A549 (cell line): Measurements from ENCODE around the gene CD101. TPM values are rescaled to one million over a fixed set of nuclear protein-coding genes. Genes with fewer than 3 reads are reported as not detected.

Experiments used
- ATAC-seq, 2 experiments: fragments of 200-7000 bp in 1 of 2; fragments of >200 bp in 1 of 2; cut with Nextera tagmentation in 1 of 2; cut with Tn5 transposase in 1 of 2; 3 replicates each; pipeline versions ENCODE4 v1.8.0 to v1.9.1; 2018 to 2020; ENCODE audit warnings: mild to moderate bottlenecking in 1 of 2, moderate library complexity in 1 of 2
- CTCF ChIA-PET: fragments of 300-600 bp; sonication (Branson Sonifier 250); formaldehyde crosslinking; extraction: SDS; loops from one replicate; lab custom pipeline; 2021; ENCODE audit warnings: antibody characterized with exemption, inconsistent platforms; lab: Yijun Ruan, JAX
- POLR2A ChIA-PET: fragments of 350-600 bp; formaldehyde crosslinking; extraction: SDS; loops from one replicate; lab custom pipeline; 2021; ENCODE audit warnings: antibody characterized with exemption, inconsistent platforms; lab: Yijun Ruan, JAX
- DNase-seq, 2 experiments: peaks; one replicate each; pipeline versions ENCODE4 v3.0.0 to v3.0.0-alpha.2; 2011 to 2016; ENCODE audit warnings: low read depth in 1 of 2, low spot score in 1 of 2
- FAIRE-seq: peaks from 2 replicates; lab custom pipeline; 2011; peaks lifted over from hg19 to GRCh38; lab: Jason Lieb, UNC
- H3K27ac ChIP-seq, 2 experiments: fragments of >200 bp; sonication (Bioruptor Twin); formaldehyde crosslinking; 3 replicates each; pipeline ENCODE4 v1.5.1; 2016 to 2017
- H3K4me1 ChIP-seq: fragments of >200 bp; sonication (Bioruptor Twin); formaldehyde crosslinking; 3 replicates; pipeline ENCODE4 v1.6.1; 2016
- H3K4me2 ChIP-seq: fragments of >200 bp; sonication (Bioruptor Twin); formaldehyde crosslinking; 3 replicates; pipeline ENCODE4 v1.6.1; 2016
- H3K4me3 ChIP-seq: fragments of >200 bp; sonication (Bioruptor Twin); formaldehyde crosslinking; 3 replicates; pipeline ENCODE4 v1.5.1; 2016
- H3K9me3 ChIP-seq: fragments of >200 bp; sonication (Bioruptor Twin); formaldehyde crosslinking; 3 replicates; pipeline ENCODE4 v1.6.1; 2016
- BHLHE40 ChIP-seq: IDR thresholded peaks from 2 replicates; pipeline ENCODE4 v1.6.1; 2012; ENCODE audit warnings: low read depth, low read length, inconsistent platforms
- CEBPB ChIP-seq, 2 experiments: fragments of >200 bp in 1 of 2; sonication (Bioruptor Twin) in 1 of 2; formaldehyde crosslinking in 1 of 2; IDR thresholded peaks; 2 replicates each; pipeline ENCODE4 v1.6.1; 2012 to 2016
- CHD4 ChIP-seq: fragments of 200-600 bp; sonication (generic); IDR thresholded peaks from 2 replicates; pipeline ENCODE4 v1.6.1; 2016; ENCODE audit warnings: antibody characterized with exemption, mild to moderate bottlenecking, borderline replicate concordance
- EHF ChIP-seq: fragments of 250-450 bp; sonication (Bioruptor Pico); IDR thresholded peaks from 2 replicates; pipeline ENCODE4 v1.5.0; 2020; ENCODE audit warnings: mild to moderate bottlenecking
- EP300 ChIP-seq, 2 experiments: fragments of >200 bp; sonication (Bioruptor Twin); formaldehyde crosslinking; IDR thresholded peaks; 2 replicates in 1 of 2; 3 replicates in 1 of 2; pipeline ENCODE4 v1.6.1; 2016 to 2017
- ESRRA ChIP-seq: fragments of 150-350 bp; IDR thresholded peaks from 2 replicates; pipeline ENCODE4 v1.6.1; 2014; ENCODE audit warnings: mild to moderate bottlenecking, low read length, borderline replicate concordance
- FOSB ChIP-seq: fragments of 250-450 bp; sonication (Bioruptor Pico); IDR thresholded peaks from 2 replicates; pipeline ENCODE4 v1.5.0; 2020; ENCODE audit warnings: mild to moderate bottlenecking, moderate library complexity
- FOXS1 ChIP-seq: fragments of 250-450 bp; sonication (Bioruptor Pico); IDR thresholded peaks from 2 replicates; pipeline ENCODE4 v1.5.0; 2020; ENCODE audit warnings: mild to moderate bottlenecking, moderate library complexity
- HOXA7 ChIP-seq: fragments of 250-450 bp; sonication (Bioruptor Pico); IDR thresholded peaks from 2 replicates; pipeline ENCODE4 v1.5.0; 2020; ENCODE audit warnings: mild to moderate bottlenecking, moderate library complexity
- HOXB5 ChIP-seq: fragments of 250-450 bp; sonication (Bioruptor Pico); IDR thresholded peaks from 2 replicates; pipeline ENCODE4 v1.5.0; 2020; ENCODE audit warnings: mild to moderate bottlenecking, moderate library complexity
- JUN ChIP-seq, 2 experiments: fragments of >200 bp; sonication (Bioruptor Twin); formaldehyde crosslinking; IDR thresholded peaks; 2 replicates in 1 of 2; 3 replicates in 1 of 2; pipeline ENCODE4 v1.6.1; 2016 to 2017
- JUNB ChIP-seq: fragments of >200 bp; sonication (Bioruptor Twin); formaldehyde crosslinking; IDR thresholded peaks from 2 replicates; pipeline ENCODE4 v1.6.1; 2016
- KDM5A ChIP-seq: fragments of 200-600 bp; sonication (generic); IDR thresholded peaks from 2 replicates; pipeline ENCODE4 v1.6.1; 2016; ENCODE audit warnings: antibody characterized with exemption, mild to moderate bottlenecking
- MAFK ChIP-seq: fragments of 450-650 bp; IDR thresholded peaks from 2 replicates; pipeline ENCODE4 v1.6.1; 2014; ENCODE audit not compliant: partially characterized antibody
- MYC ChIP-seq: IDR thresholded peaks from 2 replicates; pipeline ENCODE4 v1.6.1; 2012; ENCODE audit warnings: mild to moderate bottlenecking, inconsistent platforms, low read length, improper control_type of control experiment, borderline replicate concordance
- PHF8 ChIP-seq: fragments of 200-600 bp; sonication (generic); IDR thresholded peaks from 2 replicates; pipeline ENCODE4 v1.6.1; 2016; ENCODE audit warnings: low read depth, mild to moderate bottlenecking, antibody characterized with exemption, moderate library complexity, borderline replicate concordance
- POLR2A ChIP-seq: IDR thresholded peaks from 2 replicates; pipeline ENCODE4 v1.6.1; 2012; ENCODE audit warnings: mild to moderate bottlenecking, low read length
- RAD21 ChIP-seq, 2 experiments: fragments of >200 bp in 1 of 2; sonication (Bioruptor Twin) in 1 of 2; formaldehyde crosslinking in 1 of 2; IDR thresholded peaks in 1 of 2; conservative IDR thresholded peaks in 1 of 2; 2 replicates in 1 of 2; 3 replicates in 1 of 2; pipeline ENCODE4 v1.6.1; 2012 to 2018; ENCODE audit warnings: inconsistent platforms in 1 of 2
- RARB ChIP-seq: fragments of 250-450 bp; sonication (Bioruptor Pico); IDR thresholded peaks from 2 replicates; pipeline ENCODE4 v1.8.0; 2021; ENCODE audit warnings: mild to moderate bottlenecking, moderate library complexity
- RCOR1 ChIP-seq: fragments of 150-350 bp; IDR thresholded peaks from 2 replicates; pipeline ENCODE4 v1.6.1; 2014; ENCODE audit warnings: antibody characterized with exemption, low read length, low read depth
- RFX5 ChIP-seq: fragments of 450-650 bp; IDR thresholded peaks from 2 replicates; pipeline ENCODE4 v1.7.1; 2014; ENCODE audit warnings: antibody characterized with exemption, mild to moderate bottlenecking, moderate library complexity
- SMC3 ChIP-seq: fragments of >200 bp; sonication (Bioruptor Twin); formaldehyde crosslinking; IDR thresholded peaks from 3 replicates; pipeline ENCODE4 v1.6.1; 2018; ENCODE audit warnings: inconsistent platforms
- SREBF2 ChIP-seq: fragments of 450-650 bp; IDR thresholded peaks from 2 replicates; pipeline ENCODE4 v1.6.1; 2014; ENCODE audit warnings: mild to moderate bottlenecking, moderate library complexity
- TP53 ChIP-seq: fragments of 250-450 bp; sonication (Bioruptor Pico); IDR thresholded peaks from 2 replicates; pipeline ENCODE4 v1.5.0; 2021; ENCODE audit warnings: mild to moderate bottlenecking, moderate library complexity
- ZC3H11A ChIP-seq: fragments of 450-650 bp; IDR thresholded peaks from 2 replicates; pipeline ENCODE4 v1.6.1; 2014; ENCODE audit warnings: antibody characterized with exemption, mild to moderate bottlenecking
- ZNF302 ChIP-seq: fragments of 250-450 bp; sonication (Bioruptor Pico); IDR thresholded peaks from 2 replicates; pipeline ENCODE4 v1.9.0; 2021; ENCODE audit warnings: inconsistent platforms, mild to moderate bottlenecking, moderate library complexity
- ZSCAN20 ChIP-seq: fragments of 250-450 bp; sonication (Bioruptor Pico); IDR thresholded peaks from 2 replicates; pipeline ENCODE4 v1.8.0; 2022; ENCODE audit warnings: mild to moderate bottlenecking, moderate library complexity
- WGBS: methylation state at CpG from one replicate; pipeline ENCODE4 v1.1.6; 2017; ENCODE audit errors: missing lambda C conversion rate; 5-methylcytosine and 5-hydroxymethylcytosine counted together
- polyA plus RNA-seq, 4 experiments: library from polyadenylated mRNA; depleted of rRNA in 3 of 4; stranded (reverse); fragments of >200 nt; fragmentation: RNase III in 1 of 4; extraction: RNeasy Plus Mini Kit Qiagen cat#74134 plus additional on column Dnase treatment in 1 of 4; gene quantifications; 2 replicates in 3 of 4; 3 replicates in 1 of 4; pipeline ENCODE4 v1.2.3, GENCODE V29; 2011 to 2017
- TF ChIP-seq, protein P1 (sequence below): fragments of 150-350 bp; IDR thresholded peaks from 2 replicates; pipeline ENCODE4 v1.6.1; 2014; ENCODE audit warnings: low read depth, mild to moderate bottlenecking, low read length
- TF ChIP-seq, protein P2 (sequence below): fragments of >200 bp; sonication (Bioruptor Twin); formaldehyde crosslinking; IDR thresholded peaks from 2 replicates; pipeline ENCODE4 v1.6.1; 2016
- TF ChIP-seq, protein P3 (sequence below): IDR thresholded peaks from 2 replicates; pipeline ENCODE4 v1.6.1; 2012
- TF ChIP-seq, protein P4 (sequence below): IDR thresholded peaks from 2 replicates; pipeline ENCODE4 v1.6.1; 2012; ENCODE audit warnings: low read depth, borderline replicate concordance

CD101 gene
- polyA plus RNA-seq, 2 of the 4 experiments (the other 2 are of a cell fraction): 0.21 to 0.52 TPM

DNA sequence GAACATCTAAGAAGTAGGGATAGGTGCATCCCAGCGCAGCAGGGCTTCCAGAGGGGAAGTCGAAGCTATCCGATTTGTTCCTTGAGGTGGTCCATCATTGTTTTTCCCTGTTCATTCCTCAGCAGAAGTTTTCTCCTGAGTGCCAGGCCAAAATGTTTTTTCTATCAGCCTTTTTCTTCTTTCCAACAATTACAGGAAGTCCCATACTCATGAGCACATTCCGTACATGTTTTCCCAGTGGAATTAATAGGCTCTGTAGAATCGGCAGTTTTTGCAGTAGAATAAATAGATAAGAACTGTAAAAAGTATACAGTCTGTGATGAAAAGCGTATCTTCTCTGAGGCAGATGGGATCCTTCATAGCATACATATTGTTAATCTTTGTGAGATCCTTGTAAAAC lies 24.8 kb downstream of the CD101 start:
- Histone ChIP-seq H3K9me3 (no peaks in the 10 kb centered on the region), H3K4me2 (no peak overlapping the region), H3K4me3 (no peak overlapping the region), H3K27ac (no peak overlapping the region), H3K4me1 (no peaks in the 10 kb centered on the region)
- 76% methylated on average over 6 of the region's 6 CpGs for WGBS
- no peak for TF ChIP-seq HOXA7
- no peak for TF ChIP-seq TP53 (CRISPR knock-in tag)
- no peak for TF ChIP-seq FOSB (CRISPR knock-in tag)
- TF ChIP-seq CEBPB (IDR thresholded peaks at IDR 0.05): no peak
- TF ChIP-seq EHF (CRISPR knock-in tag): no peak
- TF ChIP-seq, protein P1, sequence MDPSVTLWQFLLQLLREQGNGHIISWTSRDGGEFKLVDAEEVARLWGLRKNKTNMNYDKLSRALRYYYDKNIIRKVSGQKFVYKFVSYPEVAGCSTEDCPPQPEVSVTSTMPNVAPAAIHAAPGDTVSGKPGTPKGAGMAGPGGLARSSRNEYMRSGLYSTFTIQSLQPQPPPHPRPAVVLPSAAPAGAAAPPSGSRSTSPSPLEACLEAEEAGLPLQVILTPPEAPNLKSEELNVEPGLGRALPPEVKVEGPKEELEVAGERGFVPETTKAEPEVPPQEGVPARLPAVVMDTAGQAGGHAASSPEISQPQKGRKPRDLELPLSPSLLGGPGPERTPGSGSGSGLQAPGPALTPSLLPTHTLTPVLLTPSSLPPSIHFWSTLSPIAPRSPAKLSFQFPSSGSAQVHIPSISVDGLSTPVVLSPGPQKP: no peak
- TF ChIP-seq, protein P2, sequence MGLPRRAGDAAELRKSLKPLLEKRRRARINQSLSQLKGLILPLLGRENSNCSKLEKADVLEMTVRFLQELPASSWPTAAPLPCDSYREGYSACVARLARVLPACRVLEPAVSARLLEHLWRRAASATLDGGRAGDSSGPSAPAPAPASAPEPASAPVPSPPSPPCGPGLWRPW: no peak
- TF ChIP-seq PHF8: no peak
- TF ChIP-seq, protein P3, sequence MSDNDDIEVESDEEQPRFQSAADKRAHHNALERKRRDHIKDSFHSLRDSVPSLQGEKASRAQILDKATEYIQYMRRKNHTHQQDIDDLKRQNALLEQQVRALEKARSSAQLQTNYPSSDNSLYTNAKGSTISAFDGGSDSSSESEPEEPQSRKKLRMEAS: no peak
- TF ChIP-seq RAD21 (conservative IDR thresholded peaks at IDR 0.05 in 1 of 2, IDR thresholded peaks at IDR 0.05 in 1 of 2): no peak
- TF ChIP-seq HOXB5: no peak
- TF ChIP-seq POLR2A: no peak
- ATAC-seq (no peak), DNase-seq (no peak), FAIRE-seq (no peak)
- ChIA-PET POLR2A (no interaction called here), CTCF (interaction anchor here (1.2 kb wide), 1 partner anchor 289 kb away, joined by 4 read pairs; no protein-coding TSS in a partner anchor)

DNA sequence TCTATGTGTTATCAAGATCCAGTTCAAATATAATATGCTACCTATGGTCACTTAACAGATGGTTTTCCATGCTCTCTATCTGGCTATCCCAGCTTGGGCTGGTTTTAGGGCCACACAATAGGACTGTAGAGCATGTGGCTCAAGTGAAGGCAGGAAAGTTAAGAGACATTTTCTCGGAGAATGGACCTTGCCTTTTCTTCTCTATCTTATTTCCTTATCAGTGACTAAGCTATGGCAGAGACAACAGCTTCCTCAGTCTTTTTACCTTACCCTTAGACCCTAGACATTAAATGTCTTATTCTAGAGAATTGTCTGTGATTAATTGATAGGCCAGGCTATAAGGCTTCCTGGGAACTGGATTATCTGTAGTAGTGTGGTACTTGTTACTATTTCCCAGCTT lies 28.1 kb downstream of the CD101 start:
- no peaks in the 10 kb centered on the region for H3K9me3 ChIP-seq
- ATAC-seq (no peak), FAIRE-seq (no peak), DNase-seq (no peak)
- WGBS: 46% methylated on average over 1 of the region's 1 CpG
- POLR2A ChIA-PET: no interaction called here
- no peak overlapping the region for H3K27ac ChIP-seq
- H3K4me1 ChIP-seq: no peaks in the 10 kb centered on the region
- H3K4me2 ChIP-seq: no peak overlapping the region
- no peak overlapping the region for H3K4me3 ChIP-seq
- TF ChIP-seq KDM5A: no peak
- no peak for TF ChIP-seq RFX5
- CTCF ChIA-PET: interaction anchor here (0.5 kb wide), 1 partner anchor 235 kb away, joined by 4 read pairs; no protein-coding TSS in a partner anchor

DNA sequence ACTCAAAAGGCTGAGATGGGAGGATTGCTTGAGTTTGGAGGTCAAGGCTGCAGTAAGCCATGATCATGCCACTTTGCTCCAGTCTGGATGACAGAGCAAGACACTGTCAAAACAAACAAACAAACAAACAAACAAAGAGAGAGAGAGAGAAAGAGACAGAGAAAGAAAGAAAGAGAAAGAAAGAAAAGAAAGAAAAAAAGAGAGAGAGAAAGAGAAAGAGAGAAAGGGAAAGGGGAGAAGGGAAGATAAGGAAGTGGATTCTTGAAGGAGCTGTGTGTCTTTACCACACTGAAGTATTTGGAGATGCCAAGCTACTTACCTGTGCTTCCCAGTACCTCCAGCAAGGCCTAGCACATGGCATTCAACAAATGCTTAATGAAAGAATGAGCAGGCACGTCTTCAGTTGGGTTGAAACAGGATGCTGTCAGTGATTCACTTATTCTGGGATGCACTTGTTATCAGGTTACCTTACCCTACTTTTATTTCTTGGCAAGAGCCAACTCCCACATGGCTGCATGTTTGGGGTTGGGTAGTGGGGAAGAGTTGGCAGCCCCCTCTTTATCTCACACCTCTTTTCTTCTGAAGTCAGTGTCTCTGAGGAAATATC lies 28.8 kb downstream of the CD101 start:
- H3K4me1 ChIP-seq: no peaks in the 10 kb centered on the region
- TF ChIP-seq MAFK: no peak
- TF ChIP-seq ZSCAN20 (CRISPR knock-in tag): no peak
- TF ChIP-seq EHF (CRISPR knock-in tag): no peak
- TF ChIP-seq SREBF2: no peak
- no peak for TF ChIP-seq BHLHE40
- TF ChIP-seq MYC: no peak
- no peak for TF ChIP-seq JUNB
- no peak for TF ChIP-seq RARB (CRISPR knock-in tag)
- WGBS: 30% methylated on average over 1 of the region's 1 CpG
- CTCF ChIA-PET: interaction anchor here (0.5 kb wide), 1 partner anchor 236 kb away, joined by 4 read pairs; no protein-coding TSS in a partner anchor
- no peak overlapping the region for H3K4me2 ChIP-seq
- H3K9me3 ChIP-seq: no peaks in the 10 kb centered on the region
- H3K27ac ChIP-seq: no peak overlapping the region
- no peak for ATAC-seq
- POLR2A ChIA-PET: no interaction called here
- H3K4me3 ChIP-seq: no peak overlapping the region
- no peak for FAIRE-seq
- no peak for DNase-seq

DNA sequence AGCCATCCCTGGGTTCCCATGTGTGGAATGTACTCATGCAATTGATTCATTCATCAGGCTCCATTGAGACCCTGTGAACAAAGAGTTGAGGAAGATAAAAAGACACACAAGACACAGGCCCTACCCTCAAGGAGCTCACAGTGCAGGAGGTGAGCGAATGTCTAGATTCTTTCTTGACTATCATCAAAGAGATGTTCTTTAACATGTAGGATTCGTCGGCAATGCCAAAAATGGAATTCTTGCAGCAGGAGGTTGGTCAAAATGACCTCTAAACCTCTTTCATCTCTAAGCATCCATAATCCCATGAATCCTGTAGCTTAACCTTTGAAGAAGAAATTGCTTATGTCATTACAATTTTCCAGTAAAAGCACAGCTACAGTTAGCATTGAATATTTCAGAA lies 30.7 kb downstream of the CD101 start:
- H3K4me3 ChIP-seq: no peak overlapping the region
- no peak for DNase-seq
- H3K4me2 ChIP-seq: no peak overlapping the region
- ChIA-PET POLR2A (no interaction called here), CTCF (interaction anchor here (0.9 kb wide), 1 partner anchor 130 kb away, joined by 3 read pairs; no protein-coding TSS in a partner anchor)
- FAIRE-seq: no peak
- no peak overlapping the region for H3K27ac ChIP-seq
- H3K9me3 ChIP-seq: no peaks in the 10 kb centered on the region
- WGBS: 90% methylated on average over 3 of the region's 3 CpGs
- H3K4me1 ChIP-seq: no peaks in the 10 kb centered on the region
- no peak for ATAC-seq
- TF ChIP-seq ZNF302 (CRISPR knock-in tag): no peak
- TF ChIP-seq RCOR1: no peak
- TF ChIP-seq SMC3: no peak
- TF ChIP-seq, protein P1: no peak
- TF ChIP-seq ZC3H11A: no peak
- no peak for TF ChIP-seq JUN (IDR thresholded peaks at IDR 0.05)
- TF ChIP-seq CHD4: no peak
- TF ChIP-seq EP300 (IDR thresholded peaks at IDR 0.05): no peak
- no peak for TF ChIP-seq ESRRA
- TF ChIP-seq, protein P4, sequence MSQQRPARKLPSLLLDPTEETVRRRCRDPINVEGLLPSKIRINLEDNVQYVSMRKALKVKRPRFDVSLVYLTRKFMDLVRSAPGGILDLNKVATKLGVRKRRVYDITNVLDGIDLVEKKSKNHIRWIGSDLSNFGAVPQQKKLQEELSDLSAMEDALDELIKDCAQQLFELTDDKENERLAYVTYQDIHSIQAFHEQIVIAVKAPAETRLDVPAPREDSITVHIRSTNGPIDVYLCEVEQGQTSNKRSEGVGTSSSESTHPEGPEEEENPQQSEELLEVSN: no peak
- no peak for TF ChIP-seq FOXS1 (CRISPR knock-in tag)
